OCI-LY1 (cell line): ENCODE data around the gene VPS16.

Experiments used
- H2AFZ ChIP-seq: fragments of 200-600 bp; sonication (generic), shearing (Covaris generic); 2 replicates; pipeline ENCODE4 v1.6.0; 2014; ENCODE audit warnings: antibody characterized with exemption, mild to moderate bottlenecking, low read length
- H3F3A ChIP-seq: fragments of 200-600 bp; sonication (generic), shearing (Covaris generic); 2 replicates; pipeline ENCODE4 v1.6.0; 2014; ENCODE audit warnings: mild to moderate bottlenecking, antibody characterized with exemption, low read length, moderate library complexity; ENCODE audit not compliant: insufficient read depth
- H3K27ac ChIP-seq: fragments of 200-600 bp; sonication (generic); 2 replicates; pipeline ENCODE4 v1.5.1; 2014; ENCODE audit warnings: low read length, mixed run types, mild to moderate bottlenecking, low read depth; ENCODE audit not compliant: poor library complexity, severe bottlenecking
- H3K27me3 ChIP-seq: fragments of 200-600 bp; sonication (generic); 2 replicates; pipeline ENCODE4 v1.6.0; 2014; ENCODE audit warnings: antibody characterized with exemption, mild to moderate bottlenecking, low read length, moderate library complexity; ENCODE audit not compliant: insufficient read depth
- H3K36me3 ChIP-seq: fragments of 200-600 bp; sonication (generic); 2 replicates; pipeline ENCODE4 v1.6.1; 2014; ENCODE audit warnings: mild to moderate bottlenecking, antibody characterized with exemption, low read length, moderate library complexity, mixed read lengths; ENCODE audit not compliant: insufficient read depth
- H3K4me1 ChIP-seq: fragments of 200-600 bp; sonication (generic); 2 replicates; pipeline ENCODE4 v1.5.1; 2014; ENCODE audit warnings: mild to moderate bottlenecking, low read length, moderate library complexity; ENCODE audit not compliant: insufficient read depth, severe bottlenecking
- H3K4me2 ChIP-seq: fragments of 200-600 bp; sonication (generic), shearing (Covaris generic); 2 replicates; pipeline ENCODE4 v1.6.1; 2014; ENCODE audit warnings: low read length
- H3K4me3 ChIP-seq: fragments of 200-600 bp; sonication (generic); 2 replicates; pipeline ENCODE4 v1.5.1; 2014; ENCODE audit warnings: low read length, low read depth, mild to moderate bottlenecking, mixed read lengths; ENCODE audit not compliant: poor library complexity, severe bottlenecking
- H3K79me2 ChIP-seq: fragments of 200-600 bp; shearing (Covaris generic); 2 replicates; pipeline ENCODE4 v1.6.1; 2016; ENCODE audit warnings: mixed run types, low read length, mixed read lengths; ENCODE audit not compliant: insufficient read depth
- H3K9ac ChIP-seq: fragments of 200-600 bp; sonication (generic), shearing (Covaris generic); 2 replicates; pipeline ENCODE4 v1.6.1; 2014; ENCODE audit warnings: mild to moderate bottlenecking, low read length, mixed read lengths
- H3K9me2 ChIP-seq: fragments of 200-600 bp; sonication (generic), shearing (Covaris generic); 2 replicates; pipeline ENCODE4 v1.6.1; 2014; ENCODE audit warnings: low read depth, mild to moderate bottlenecking, low read length, mixed read lengths
- H3K9me3 ChIP-seq: fragments of 200-600 bp; shearing (Covaris generic); 2 replicates; pipeline ENCODE4 v1.6.1; 2014; ENCODE audit warnings: low read length, mixed read lengths
- H4K20me1 ChIP-seq: fragments of 200-600 bp; sonication (generic), shearing (Covaris generic); 2 replicates; pipeline ENCODE4 v1.6.0; 2016; ENCODE audit warnings: mild to moderate bottlenecking, low read length; ENCODE audit not compliant: insufficient read depth
- CTCF ChIP-seq: fragments of 200-600 bp; sonication (generic), shearing (Covaris generic); IDR thresholded peaks from 2 replicates; pipeline ENCODE4 v1.5.1; 2017; ENCODE audit warnings: mild to moderate bottlenecking, antibody characterized with exemption, low read length, moderate library complexity, mixed read lengths
- EZH2 ChIP-seq: fragments of 200-600 bp; sonication (generic), shearing (Covaris generic); IDR thresholded peaks from 2 replicates; pipeline ENCODE4 v1.8.0; 2017; ENCODE audit warnings: borderline replicate concordance, mixed run types, mild to moderate bottlenecking, antibody characterized with exemption, low read length, moderate library complexity, mixed read lengths

Gene VPS16

GRCh38 chr20:2874456-2874855, 33.9 kb downstream of the VPS16 start:
- Histone ChIP-seq H2AFZ (no peak overlapping the region), H3K9me3 (no peaks in the 10 kb centered on the region), H3K27ac (peak overlapping the region; percentile 8), H3K9me2 (no peaks in the 10 kb centered on the region), H3F3A (no peaks in the 10 kb centered on the region), H3K27me3 (no peaks in the 10 kb centered on the region), H3K36me3 (no peaks in the 10 kb centered on the region), H3K4me1 (peaks cover 43% of the 10 kb centered on the region), H4K20me1 (no peaks in the 10 kb centered on the region), H3K79me2 (peaks cover 39% of the 10 kb centered on the region), H3K4me3 (peak overlapping the region; percentile 83), H3K4me2 (peak overlapping the region; percentile 97), H3K9ac (peak overlapping the region; percentile 88)
- no peak for TF ChIP-seq CTCF
- no peak for TF ChIP-seq EZH2

GRCh38 chr20:2875690-2876203, 35.2 kb downstream of the VPS16 start:
- Histone ChIP-seq H3K27me3 (no peaks in the 10 kb centered on the region), H2AFZ (no peak overlapping the region), H3K79me2 (peaks cover 48% of the 10 kb centered on the region), H3K36me3 (no peaks in the 10 kb centered on the region), H3K9me3 (no peaks in the 10 kb centered on the region), H3K27ac (no peak overlapping the region), H3K4me1 (peaks cover 43% of the 10 kb centered on the region), H3K4me3 (peak overlapping the region; percentile 83), H3F3A (no peaks in the 10 kb centered on the region), H3K9me2 (no peaks in the 10 kb centered on the region), H4K20me1 (no peaks in the 10 kb centered on the region), H3K9ac (no peak overlapping the region), H3K4me2 (peak overlapping the region; percentile 97; the same call in 1 of the 2 replicates)
- TF ChIP-seq CTCF (no peak), EZH2 (no peak)

- Histone ChIP-seq H3K79me2 (peaks cover 59% of the 10 kb centered on the region), H3K9me2 (no peaks in the 10 kb centered on the region), H3K36me3 (no peaks in the 10 kb centered on the region), H3K4me3 (no peak overlapping the region), H3K9me3 (no peaks in the 10 kb centered on the region), H4K20me1 (no peaks in the 10 kb centered on the region), H3K4me2 (no peak overlapping the region), H3K27me3 (no peaks in the 10 kb centered on the region), H3K4me1 (peaks cover 32% of the 10 kb centered on the region), H2AFZ (no peak overlapping the region), H3K27ac (no peak overlapping the region), H3K9ac (no peak overlapping the region), H3F3A (no peaks in the 10 kb centered on the region)
- no peak for TF ChIP-seq CTCF
- no peak for TF ChIP-seq EZH2
Measured at GRCh38 chr20:2878515-2878914, 38.0 kb downstream of the VPS16 start.
